IMR-90 (cell line): ENCODE results near the gene TMEM161A. TPM values are rescaled to one million over a fixed set of nuclear protein-coding genes. Genes with fewer than 3 reads are reported as not detected.

Experiments
- ATAC-seq: fragments of 200-7000 bp; cut with Tn5 transposase; 2 replicates; pipeline ENCODE4 v1.9.1; 2020; ENCODE audit warnings: low read depth, mild to moderate bottlenecking, moderate library complexity
- BruUV-seq: library from RNA; stranded (reverse); fragments of 400-500 nt; replicated peaks from 2 replicates; lab custom pipeline; 2021; lab: Mats Ljungman, UMichigan
- CTCF ChIA-PET: fragments of 300-600 bp; formaldehyde crosslinking; extraction: SDS; loops from one replicate; lab custom pipeline; 2021; ENCODE audit warnings: antibody characterized with exemption; lab: Yijun Ruan, JAX
- POLR2A ChIA-PET: fragments of 300-600 bp; sonication (Branson Sonifier 250); formaldehyde crosslinking; loops from one replicate; lab custom pipeline; 2022; ENCODE audit warnings: antibody characterized with exemption; ENCODE audit not compliant: unreplicated experiment; lab: Charles Lee
- DNase-seq: peaks from one replicate; pipeline ENCODE4 v3.0.0; 2013
- H2AFZ ChIP-seq: replicated peaks from 2 replicates; pipeline ENCODE3; 2013; ENCODE audit warnings: low read length, mild to moderate bottlenecking; ENCODE audit not compliant: poor library complexity
- H2AK5ac ChIP-seq: 2 replicates; pipeline ENCODE4 v1.6.1; 2013; ENCODE audit warnings: low read depth, low read length, inconsistent platforms
- H2AK9ac ChIP-seq: replicated peaks from 2 replicates; pipeline ENCODE3; 2013; ENCODE audit warnings: mild to moderate bottlenecking, low read depth, low read length, moderate library complexity; ENCODE audit not compliant: poor library complexity
- H2BK120ac ChIP-seq: 2 replicates; pipeline ENCODE4 v1.6.1; 2013; ENCODE audit warnings: low read depth, low read length, inconsistent platforms
- H2BK15ac ChIP-seq: 3 replicates; pipeline ENCODE4 v1.6.1; 2013; ENCODE audit warnings: low read depth, low read length, inconsistent platforms
- H2BK20ac ChIP-seq: 2 replicates; pipeline ENCODE4 v1.6.1; 2013; ENCODE audit warnings: low read depth, mild to moderate bottlenecking, inconsistent platforms, low read length, moderate library complexity
- H2BK5ac ChIP-seq: 2 replicates; pipeline ENCODE4 v1.6.1; 2013; ENCODE audit warnings: mild to moderate bottlenecking, low read depth, low read length, inconsistent platforms; ENCODE audit not compliant: poor library complexity, severe bottlenecking
- H3K14ac ChIP-seq: replicated peaks from 2 replicates; pipeline ENCODE4 v1.6.1; 2013; ENCODE audit warnings: low read depth, low read length, inconsistent platforms
- H3K18ac ChIP-seq: 2 replicates; pipeline ENCODE4 v1.6.1; 2013; ENCODE audit warnings: low read depth, low read length, control low read depth
- H3K23ac ChIP-seq: 2 replicates; pipeline ENCODE4 v1.6.1; 2013; ENCODE audit warnings: low read depth, low read length, inconsistent platforms
- H3K27ac ChIP-seq: 2 replicates; pipeline ENCODE4 v1.5.1; 2013; ENCODE audit warnings: mild to moderate bottlenecking, control low read depth, low read length; ENCODE audit not compliant: insufficient read depth
- H3K27me3 ChIP-seq: 2 replicates; pipeline ENCODE4 v1.6.1; 2013; ENCODE audit warnings: low read length; ENCODE audit not compliant: control insufficient read depth, insufficient read depth
- H3K36me3 ChIP-seq: 2 replicates; pipeline ENCODE4 v1.6.1; 2013; ENCODE audit warnings: low read length, mixed read lengths; ENCODE audit not compliant: control insufficient read depth, insufficient read depth
- H3K4ac ChIP-seq: 2 replicates; pipeline ENCODE4 v1.6.1; 2013; ENCODE audit warnings: low read depth, low read length, inconsistent platforms
- H3K4me1 ChIP-seq: 2 replicates; pipeline ENCODE4 v1.6.1; 2013; ENCODE audit warnings: low read length, mixed read lengths; ENCODE audit not compliant: control insufficient read depth, insufficient read depth
- H3K4me2 ChIP-seq: 2 replicates; pipeline ENCODE4 v1.6.1; 2013; ENCODE audit warnings: low read depth, mild to moderate bottlenecking, control low read depth, low read length, moderate library complexity
- H3K4me3 ChIP-seq: 2 replicates; pipeline ENCODE4 v1.5.1; 2013; ENCODE audit warnings: low read depth, mild to moderate bottlenecking, control low read depth, low read length, moderate library complexity; ENCODE audit not compliant: insufficient read depth
- H3K56ac ChIP-seq: 2 replicates; pipeline ENCODE4 v1.6.1; 2013; ENCODE audit warnings: low read length, inconsistent platforms; ENCODE audit not compliant: insufficient read depth; ENCODE audit errors: extremely low read depth
- H3K79me1 ChIP-seq, 2 experiments: 2 replicates each; pipeline ENCODE4 v1.6.1; 2013; ENCODE audit warnings: low read length in 2 of 2, inconsistent platforms in 1 of 2, low read depth in 1 of 2
- H3K9ac ChIP-seq: 2 replicates; pipeline ENCODE4 v1.6.1; 2013; ENCODE audit warnings: low read depth, low read length, control low read depth
- H3K9me1 ChIP-seq: 2 replicates; pipeline ENCODE4 v1.6.1; 2013; ENCODE audit warnings: low read length, inconsistent platforms; ENCODE audit not compliant: insufficient read depth
- H3K9me3 ChIP-seq: 2 replicates; pipeline ENCODE4 v1.6.1; 2013; ENCODE audit warnings: low read length; ENCODE audit not compliant: control insufficient read depth, insufficient read depth
- H4K20me1 ChIP-seq: 2 replicates; pipeline ENCODE4 v1.6.1; 2013; ENCODE audit warnings: low read length, inconsistent platforms; ENCODE audit not compliant: insufficient read depth
- H4K5ac ChIP-seq: 2 replicates; pipeline ENCODE4 v1.6.1; 2013; ENCODE audit warnings: mild to moderate bottlenecking, low read depth, low read length, control low read depth
- H4K8ac ChIP-seq, 2 experiments: 2 replicates each; pipeline ENCODE4 v1.6.1; 2013; ENCODE audit warnings: low read depth in 2 of 2, low read length in 2 of 2, control low read depth in 1 of 2, inconsistent platforms in 1 of 2
- H4K91ac ChIP-seq: 2 replicates; pipeline ENCODE4 v1.6.1; 2013; ENCODE audit warnings: low read depth, low read length, inconsistent platforms; ENCODE audit not compliant: insufficient read depth
- ELK1 ChIP-seq: fragments of 150-350 bp; IDR thresholded peaks from 2 replicates; pipeline ENCODE4 v1.6.1; 2016; ENCODE audit warnings: low read depth, mild to moderate bottlenecking, low read length, moderate library complexity, borderline replicate concordance
- FOS ChIP-seq: fragments of 150-350 bp; IDR thresholded peaks from 2 replicates; pipeline ENCODE4 v1.6.1; 2016; ENCODE audit warnings: low read depth, low read length
- RAD21 ChIP-seq: IDR thresholded peaks from 2 replicates; pipeline ENCODE4 v1.6.1; 2012; ENCODE audit warnings: low read length, improper control_type of control experiment
- WGBS, 2 experiments: methylation state at CpG; one replicate each; pipeline versions ENCODE4 v1.1.5 to v1.1.7; 2013; ENCODE audit warnings: missing lambda C conversion rate in 2 of 2; ENCODE audit not compliant: insufficient read length in 1 of 2; ENCODE audit errors: extremely low coverage in 2 of 2; 5-methylcytosine and 5-hydroxymethylcytosine counted together
- dilution Hi-C: fragments of 300-500 bp; cut with HindIII; formaldehyde crosslinking; loops from one replicate; pipeline ENCODE4 v1.14.3; 2018; ENCODE audit warnings: low sequenced_read_pairs; ENCODE audit not compliant: unreplicated experiment
- in situ Hi-C: fragments of 300-500 bp; cut with MboI; formaldehyde crosslinking; loops from 3 replicates; pipeline ENCODE4 v1.14.3; 2019; ENCODE audit warnings: low sequenced_read_pairs, inconsistent platforms, mixed read lengths
- intact Hi-C: fragments of 100-400 bp; cut with micrococcal nuclease; formaldehyde crosslinking; loops from 2 replicates; pipeline ENCODE4 v1.10.0; 2022
- polyA plus RNA-seq, 3 experiments: library from polyadenylated mRNA; depleted of rRNA; stranded (reverse); fragments of >200 nt; gene quantifications; 2 replicates each; pipeline ENCODE4 v1.2.3, GENCODE V29; 2012; ENCODE audit warnings: low replicate concordance in 1 of 3
- total RNA-seq: library from RNA; depleted of rRNA; stranded (reverse); fragments of >200 nt; gene quantifications from 2 replicates; pipeline ENCODE4 v1.2.3, GENCODE V29; 2012

Gene TMEM161A
- total and polyA plus RNA-seq, 2 of the 4 experiments (the other 2 are of a cell fraction) = 11.1 to 34.8 TPM

GRCh38 chr19:19106056-19106551 lies 32.2 kb downstream of the TMEM161A start:
- H3K9ac ChIP-seq = peak overlapping the region; percentile 61; the same call in 1 of the 2 replicates
- DNase-seq = no peak
- intact Hi-C loops = no loop called here

More at GRCh38 chr19:19106056-19106551, 32.2 kb downstream of the TMEM161A start:
- no TSS peak for BruUV-seq
- Histone ChIP-seq H3K4ac (peak overlapping the region; percentile 6), H4K91ac (no peak overlapping the region), H2BK5ac (no peak overlapping the region), H2BK20ac (no peak overlapping the region), H3K56ac (0 out of 2 replicates have a peak overlapping the region, but pooled peaks have one; percentile 38), H3K18ac (peak overlapping the region; percentile 50; the same call in 1 of the 2 replicates), H2BK15ac (no peak overlapping the region; the same call in 2 of the 3 replicates), H2BK120ac (peak overlapping the region; percentile 9; the same call in 1 of the 2 replicates), H3K14ac (peak overlapping the region; percentile 4; the same call in 1 of the 2 replicates), H3K79me1 (no peaks in the 10 kb centered on the region), H3K9me3 (no peaks in the 10 kb centered on the region), H3K23ac (no peak overlapping the region), H2AFZ (peak overlapping the region; percentile 97), H4K5ac (peak overlapping the region; percentile 77; the same call in 1 of the 2 replicates), H3K9me1 (peaks cover 8% of the 10 kb centered on the region), H4K8ac (peak overlapping the region; percentile 94 to 99; a peak in 3 of 4 replicates), H3K4me2 (peak overlapping the region; percentile 77; the same call in 1 of the 2 replicates), H2AK9ac (peak overlapping the region; percentile 83), H3K27ac (peak overlapping the region; percentile 40; the same call in 1 of the 2 replicates), H3K27me3 (no peaks in the 10 kb centered on the region), H3K36me3 (no peaks in the 10 kb centered on the region), H4K20me1 (no peaks in the 10 kb centered on the region), H3K4me1 (peaks cover 16% of the 10 kb centered on the region), H3K4me3 (no peak overlapping the region), H2AK5ac (peak overlapping the region; percentile 0; the same call in 1 of the 2 replicates)
- ChIA-PET CTCF (no interaction called here), POLR2A (no interaction called here)
- in situ Hi-C loops (no loop called here), dilution Hi-C loops (no loop called here)
- no peak for ATAC-seq
- no peak for TF ChIP-seq RAD21
- TF ChIP-seq FOS = no peak
- TF ChIP-seq ELK1 = no peak
- 35% methylated on average over 16 of the region's 25 CpGs; no CpG with 5 or more reads in 1 of the 2 experiments for WGBS, 2 experiments
